Mesenchymal stem cell (in vitro differentiated cells and primary cell): ENCODE data around the gene CELF4.

Experiments used
- DNase-seq: peaks from one replicate; pipeline ENCODE4 v3.0.0-alpha.2; 2013
- H2AFZ ChIP-seq: one replicate; pipeline ENCODE4 v1.6.1; 2013; ENCODE audit warnings: low read depth, mild to moderate bottlenecking, control low read depth, inconsistent platforms, low read length, moderate library complexity
- H2AK5ac ChIP-seq: 2 replicates; pipeline ENCODE4 v1.6.1; 2013; ENCODE audit warnings: low read length, moderate library complexity, mild to moderate bottlenecking, inconsistent platforms; ENCODE audit not compliant: severe bottlenecking
- H2BK120ac ChIP-seq: one replicate; pipeline ENCODE4 v1.6.1; 2013; ENCODE audit warnings: low read depth, mild to moderate bottlenecking, inconsistent platforms, low read length, moderate library complexity
- H2BK12ac ChIP-seq, 2 experiments: one replicate each; pipeline ENCODE4 v1.6.1; 2013; ENCODE audit warnings: inconsistent platforms in 2 of 2, low read length in 2 of 2, mild to moderate bottlenecking in 2 of 2, moderate library complexity in 2 of 2, control low read depth in 1 of 2
- H2BK15ac ChIP-seq: one replicate; pipeline ENCODE4 v1.6.1; 2013; ENCODE audit warnings: mild to moderate bottlenecking, low read depth, inconsistent platforms; ENCODE audit not compliant: poor library complexity, severe bottlenecking
- H2BK5ac ChIP-seq: 2 replicates; pipeline ENCODE4 v1.6.1; 2013; ENCODE audit warnings: low read depth, mild to moderate bottlenecking, low read length, control low read depth, inconsistent platforms; ENCODE audit not compliant: poor library complexity, severe bottlenecking
- H3K14ac ChIP-seq, 2 experiments: one replicate each; pipeline ENCODE4 v1.6.1; 2013; ENCODE audit warnings: inconsistent platforms in 2 of 2, low read length in 2 of 2, control low read depth in 1 of 2, mild to moderate bottlenecking in 1 of 2, moderate library complexity in 1 of 2
- H3K18ac ChIP-seq, 2 experiments: one replicate each; pipeline ENCODE4 v1.6.1; 2013; ENCODE audit warnings: inconsistent platforms in 2 of 2, low read length in 2 of 2, control low read depth in 1 of 2, low read depth in 1 of 2, mild to moderate bottlenecking in 1 of 2
- H3K23ac ChIP-seq, 2 experiments: one replicate each; pipeline ENCODE4 v1.6.1; 2013; ENCODE audit warnings: inconsistent platforms in 2 of 2, low read length in 2 of 2, mild to moderate bottlenecking in 2 of 2, moderate library complexity in 2 of 2, control low read depth in 1 of 2
- H3K27ac ChIP-seq: 2 replicates; pipeline ENCODE4 v1.5.1; 2013; ENCODE audit warnings: mild to moderate bottlenecking, moderate library complexity, low read length, control low read depth, inconsistent platforms; ENCODE audit not compliant: poor library complexity, severe bottlenecking
- H3K27me3 ChIP-seq, 2 experiments: 2 replicates each; pipeline versions ENCODE4 v1.6.1 to v1.7.0; 2013; ENCODE audit warnings: low read length in 2 of 2, mild to moderate bottlenecking in 2 of 2, moderate library complexity in 2 of 2, control low read depth in 1 of 2, inconsistent platforms in 1 of 2; ENCODE audit not compliant: control insufficient read depth in 1 of 2, insufficient read depth in 1 of 2
- H3K36me3 ChIP-seq, 2 experiments: 2 replicates each; pipeline versions ENCODE4 v1.6.1 to v1.7.0; 2013; ENCODE audit warnings: low read length in 2 of 2, control low read depth in 1 of 2, inconsistent platforms in 1 of 2, low read depth in 1 of 2, mild to moderate bottlenecking in 1 of 2; ENCODE audit not compliant: insufficient read depth in 2 of 2, control insufficient read depth in 1 of 2
- H3K4ac ChIP-seq, 2 experiments: one replicate each; pipeline ENCODE4 v1.6.1; 2013; ENCODE audit warnings: inconsistent platforms in 2 of 2, low read length in 2 of 2, mild to moderate bottlenecking in 2 of 2, moderate library complexity in 2 of 2, control low read depth in 1 of 2, low read depth in 1 of 2
- H3K4me1 ChIP-seq: 2 replicates; pipeline ENCODE4 v1.6.1; 2013; ENCODE audit warnings: low read depth, low read length, control low read depth; ENCODE audit not compliant: control insufficient read depth, insufficient read depth
- H3K4me2 ChIP-seq: 2 replicates; pipeline ENCODE4 v1.6.1; 2013; ENCODE audit warnings: low read length, mild to moderate bottlenecking, inconsistent platforms; ENCODE audit not compliant: poor library complexity, severe bottlenecking
- H3K4me3 ChIP-seq, 2 experiments: 2 replicates each; pipeline versions ENCODE4 v1.5.1 to v1.7.0; 2013; ENCODE audit warnings: low read length in 2 of 2, mild to moderate bottlenecking in 2 of 2, control low read depth in 1 of 2, low read depth in 1 of 2; ENCODE audit not compliant: insufficient read depth in 1 of 2
- H3K79me1 ChIP-seq: replicated peaks from 2 replicates; pipeline ENCODE4 v1.6.1; 2013; ENCODE audit warnings: mild to moderate bottlenecking, control low read depth, low read length, inconsistent platforms; ENCODE audit not compliant: poor library complexity, severe bottlenecking
- H3K9ac ChIP-seq: 2 replicates; pipeline ENCODE4 v1.7.0; 2013; ENCODE audit warnings: mild to moderate bottlenecking, low read length, moderate library complexity
- H3K9me3 ChIP-seq: 2 replicates; pipeline ENCODE4 v1.7.0; 2013; ENCODE audit warnings: mild to moderate bottlenecking, low read length; ENCODE audit not compliant: control insufficient read depth
- H4K8ac ChIP-seq: one replicate; pipeline ENCODE4 v1.6.1; 2013; ENCODE audit warnings: inconsistent platforms, mild to moderate bottlenecking, low read length, moderate library complexity
- H4K91ac ChIP-seq: one replicate; pipeline ENCODE4 v1.6.1; 2013; ENCODE audit warnings: mild to moderate bottlenecking, low read length, inconsistent platforms
- WGBS: methylation state at CpG from one replicate; pipeline ENCODE4 v1.1.7; 2013; ENCODE audit warnings: mixed read lengths; 5-methylcytosine and 5-hydroxymethylcytosine counted together

Gene CELF4

GRCh38 chr18:37395138-37395537, 170.5 kb downstream of the CELF4 start:
- Histone ChIP-seq H3K23ac (no peak overlapping the region), H4K8ac (peak overlapping the region; percentile 73), H3K36me3 (no peaks in the 10 kb centered on the region), H3K14ac (peak overlapping the region in 1 of 2 experiments; percentile 86), H3K4me3 (no peak overlapping the region), H3K4me2 (no peak overlapping the region), H2BK5ac (no peak overlapping the region), H3K27ac (no peak overlapping the region), H3K9ac (no peak overlapping the region), H3K18ac (peak overlapping the region; percentile 44 to 70), H3K27me3 (peaks cover 24 to 25% of the 10 kb centered on the region in 2 experiments), H3K4me1 (peaks cover 12% of the 10 kb centered on the region), H2BK12ac (peak overlapping the region; percentile 34 to 92), H4K91ac (peak overlapping the region; percentile 96), H3K79me1 (no peaks in the 10 kb centered on the region), H2BK15ac (no peak overlapping the region), H2BK120ac (peak overlapping the region; percentile 94), H3K4ac (peak overlapping the region; percentile 46 to 54), H2AK5ac (no peak overlapping the region), H2AFZ (no peak overlapping the region), H3K9me3 (no peaks in the 10 kb centered on the region)
- WGBS = 86% methylated on average over 6 of the region's 7 CpGs
- no peak for DNase-seq

GRCh38 chr18:37394610-37394965, 171.0 kb downstream of the CELF4 start:
- Histone ChIP-seq H3K79me1 (no peaks in the 10 kb centered on the region), H3K9me3 (peaks cover 2% of the 10 kb centered on the region), H3K4me2 (peak overlapping the region; percentile 62), H2AK5ac (no peak overlapping the region), H3K4me3 (peak overlapping the region; percentile 53 to 73), H2BK120ac (peak overlapping the region; percentile 94), H3K4me1 (peaks cover 12% of the 10 kb centered on the region), H4K91ac (peak overlapping the region; percentile 96), H4K8ac (peak overlapping the region; percentile 82), H3K23ac (no peak overlapping the region), H3K9ac (peak overlapping the region; percentile 87), H2AFZ (no peak overlapping the region), H2BK5ac (no peak overlapping the region), H3K27me3 (peaks cover 23 to 30% of the 10 kb centered on the region in 2 experiments), H2BK12ac (peak overlapping the region in 1 of 2 experiments; percentile 99), H2BK15ac (peak overlapping the region; percentile 82), H3K4ac (peak overlapping the region; percentile 39 to 85), H3K14ac (peak overlapping the region in 1 of 2 experiments; percentile 97), H3K27ac (no peak overlapping the region), H3K36me3 (no peaks in the 10 kb centered on the region), H3K18ac (peak overlapping the region; percentile 88 to 97)
- WGBS = no CpG with 5 or more reads among the region's 5 CpGs
- DNase-seq = no peak

- DNase-seq = peak; percentile 89
- H2BK12ac ChIP-seq = peak overlapping the region in 1 of 2 experiments; percentile 99
- H3K79me1 ChIP-seq = no peaks in the 10 kb centered on the region
- H3K36me3 ChIP-seq = no peaks in the 10 kb centered on the region
- H3K23ac ChIP-seq = no peak overlapping the region
- H3K18ac ChIP-seq = peak overlapping the region; percentile 88 to 97
- H3K14ac ChIP-seq = peak overlapping the region in 1 of 2 experiments; percentile 97
- H3K27ac ChIP-seq = no peak overlapping the region
- H3K9ac ChIP-seq = peak overlapping the region; percentile 87
- H3K4me2 ChIP-seq = peak overlapping the region; percentile 62
- peak overlapping the region; percentile 39 to 85 for H3K4ac ChIP-seq
- peaks cover 6% of the 10 kb centered on the region for H3K9me3 ChIP-seq
- 2% methylated on average over 35 of the region's 59 CpGs for WGBS
- peak overlapping the region; percentile 94 for H2BK120ac ChIP-seq
- H2AFZ ChIP-seq = no peak overlapping the region
- no peak overlapping the region for H2BK5ac ChIP-seq
- peaks cover 22 to 30% of the 10 kb centered on the region in 2 experiments for H3K27me3 ChIP-seq
- H4K91ac ChIP-seq = peak overlapping the region; percentile 96
- peak overlapping the region; percentile 29 for H2BK15ac ChIP-seq
- no peak overlapping the region for H2AK5ac ChIP-seq
- peak overlapping the region; percentile 82 for H4K8ac ChIP-seq
- peaks cover 12% of the 10 kb centered on the region for H3K4me1 ChIP-seq
- H3K4me3 ChIP-seq = peak overlapping the region; percentile 53 to 73
Observed at GRCh38 chr18:37393945-37394609, 171.5 kb downstream of the CELF4 start.

- Histone ChIP-seq H3K36me3 (no peaks in the 10 kb centered on the region), H3K14ac (no peak overlapping the region), H3K18ac (peak overlapping the region in 1 of 2 experiments; percentile 13), H3K27me3 (peaks cover 26 to 37% of the 10 kb centered on the region in 2 experiments), H3K4me3 (peak overlapping the region in 1 of 2 experiments; percentile 73), H2AK5ac (no peak overlapping the region), H4K91ac (peak overlapping the region; percentile 59), H3K4ac (no peak overlapping the region), H2BK12ac (peak overlapping the region; percentile 18 to 63), H3K4me1 (peaks cover 10% of the 10 kb centered on the region), H3K79me1 (no peaks in the 10 kb centered on the region), H3K23ac (no peak overlapping the region), H3K4me2 (no peak overlapping the region), H2AFZ (no peak overlapping the region), H2BK120ac (no peak overlapping the region), H2BK5ac (no peak overlapping the region), H3K9me3 (peaks cover 6% of the 10 kb centered on the region), H2BK15ac (no peak overlapping the region), H3K9ac (peak overlapping the region; percentile 87), H4K8ac (peak overlapping the region; percentile 50), H3K27ac (no peak overlapping the region)
- 60% methylated on average over 5 of the region's 6 CpGs for WGBS
- no peak for DNase-seq
Observed at GRCh38 chr18:37393221-37393827, 172.3 kb downstream of the CELF4 start.
